ENCODE data around the gene WNT10A.
A peak's percentile ranks its signal among the peaks of the same experiment; 100 is the strongest.

WNT10A gene

GRCh38 chr2:218893349-218894150 is 12.9 kb downstream of the WNT10A start:
- H3K9me3 Mint-ChIP-seq = no peaks in the 10 kb centered on the region
- H3K4me3 Mint-ChIP-seq = peak overlapping the region; percentile 78 to 82
- H3K27ac Mint-ChIP-seq = peak overlapping the region; percentile 50 to 65
- H3K4me1 Mint-ChIP-seq = peaks cover 71% of the 10 kb centered on the region
- peaks cover 14% of the 10 kb centered on the region for H3K27me3 Mint-ChIP-seq
- ATAC-seq = no peak
- DNase-seq = no peak

DNA sequence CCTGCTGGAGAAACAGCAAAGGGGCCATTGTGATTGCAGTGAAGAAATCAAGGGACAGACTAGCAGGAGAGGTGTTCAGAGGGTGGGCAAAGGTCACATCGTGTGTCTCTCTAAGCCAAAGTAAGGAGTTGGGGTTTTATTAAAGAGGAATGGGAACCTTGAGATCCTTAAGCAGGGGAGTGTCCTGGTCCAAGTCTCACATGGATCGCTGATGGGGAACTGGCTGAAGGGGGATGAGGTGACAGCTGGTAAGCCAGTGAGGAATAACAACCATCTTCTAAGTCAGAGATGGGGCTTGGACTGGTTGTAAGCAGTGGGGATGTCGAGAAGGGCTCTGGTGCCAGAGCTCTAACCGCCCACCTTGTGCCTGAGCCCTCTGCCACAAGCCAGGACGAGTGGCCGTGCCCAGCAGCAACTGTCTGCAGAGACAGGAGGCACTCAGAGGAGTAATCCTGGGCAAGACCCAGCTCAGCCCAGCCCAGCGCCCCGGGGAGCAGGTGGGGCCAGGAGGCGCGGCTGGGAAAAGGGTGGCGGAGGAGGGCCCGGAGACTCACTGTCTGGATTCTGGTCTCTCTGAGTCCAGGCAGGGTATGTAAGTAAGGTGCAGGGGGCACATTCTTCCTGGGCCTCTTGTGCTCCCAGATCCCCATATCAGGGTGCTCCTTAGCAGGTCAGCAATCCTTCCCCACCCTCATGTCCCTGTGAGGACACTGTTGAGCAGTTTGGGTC is 13.7 kb downstream of the WNT10A start:
- H3K27me3 Mint-ChIP-seq = peaks cover 21% of the 10 kb centered on the region
- peaks cover 74% of the 10 kb centered on the region for H3K4me1 Mint-ChIP-seq
- DNase-seq = no peak
- H3K27ac Mint-ChIP-seq = peak overlapping the region in 1 of 2 donors; percentile 86
- no peaks in the 10 kb centered on the region for H3K9me3 Mint-ChIP-seq
- no peak for ATAC-seq
- H3K4me3 Mint-ChIP-seq = peak overlapping the region; percentile 78 to 82

DNA sequence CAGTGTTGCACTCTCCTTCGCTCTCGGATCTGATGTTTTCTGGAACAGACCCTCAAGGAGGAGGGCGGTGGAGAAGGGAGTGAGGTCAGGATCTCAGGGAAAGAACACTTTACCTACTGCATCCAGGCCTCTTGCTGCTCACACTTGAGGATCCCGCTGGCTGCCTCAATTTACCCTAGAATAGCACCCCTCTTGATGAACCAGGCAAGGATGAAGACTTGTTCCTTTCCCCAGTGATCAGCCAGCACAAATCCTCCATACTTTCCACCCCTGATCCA is 14.2 kb downstream of the WNT10A start:
- no peaks in the 10 kb centered on the region for H3K9me3 Mint-ChIP-seq
- peaks cover 21% of the 10 kb centered on the region for H3K27me3 Mint-ChIP-seq
- DNase-seq (no peak), ATAC-seq (no peak)
- H3K4me3 Mint-ChIP-seq = peak overlapping the region; percentile 68 to 70
- peak overlapping the region in 1 of 2 donors; percentile 86 for H3K27ac Mint-ChIP-seq
- H3K4me1 Mint-ChIP-seq = peaks cover 74% of the 10 kb centered on the region

DNA sequence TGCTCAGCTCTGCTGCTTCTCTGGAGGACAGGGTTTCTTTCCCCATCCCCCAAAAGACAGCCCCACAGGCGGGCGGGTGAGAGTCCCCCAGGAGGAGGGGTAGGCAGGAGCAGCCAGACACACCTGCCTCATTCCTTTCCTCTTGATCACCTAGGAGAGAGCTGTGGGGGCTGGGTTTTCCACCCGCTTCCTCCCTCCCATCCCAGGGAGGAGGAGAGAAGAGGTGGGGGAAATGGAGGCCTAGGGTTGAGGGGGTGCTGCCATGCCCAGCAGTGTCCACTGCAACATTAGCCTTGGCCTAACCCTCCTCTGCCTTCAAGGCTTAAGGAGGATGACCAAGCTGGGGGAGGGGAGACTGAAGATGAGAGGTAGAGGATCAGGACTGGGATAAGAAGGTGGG is 14.7 kb downstream of the WNT10A start:
- peak overlapping the region in 1 of 2 donors; percentile 89 for H3K27ac Mint-ChIP-seq
- peak overlapping the region; percentile 68 to 70 for H3K4me3 Mint-ChIP-seq
- DNase-seq (no peak), ATAC-seq (no peak)
- H3K4me1 Mint-ChIP-seq = peaks cover 74% of the 10 kb centered on the region
- peaks cover 24% of the 10 kb centered on the region for H3K27me3 Mint-ChIP-seq
- H3K9me3 Mint-ChIP-seq = no peaks in the 10 kb centered on the region

DNA sequence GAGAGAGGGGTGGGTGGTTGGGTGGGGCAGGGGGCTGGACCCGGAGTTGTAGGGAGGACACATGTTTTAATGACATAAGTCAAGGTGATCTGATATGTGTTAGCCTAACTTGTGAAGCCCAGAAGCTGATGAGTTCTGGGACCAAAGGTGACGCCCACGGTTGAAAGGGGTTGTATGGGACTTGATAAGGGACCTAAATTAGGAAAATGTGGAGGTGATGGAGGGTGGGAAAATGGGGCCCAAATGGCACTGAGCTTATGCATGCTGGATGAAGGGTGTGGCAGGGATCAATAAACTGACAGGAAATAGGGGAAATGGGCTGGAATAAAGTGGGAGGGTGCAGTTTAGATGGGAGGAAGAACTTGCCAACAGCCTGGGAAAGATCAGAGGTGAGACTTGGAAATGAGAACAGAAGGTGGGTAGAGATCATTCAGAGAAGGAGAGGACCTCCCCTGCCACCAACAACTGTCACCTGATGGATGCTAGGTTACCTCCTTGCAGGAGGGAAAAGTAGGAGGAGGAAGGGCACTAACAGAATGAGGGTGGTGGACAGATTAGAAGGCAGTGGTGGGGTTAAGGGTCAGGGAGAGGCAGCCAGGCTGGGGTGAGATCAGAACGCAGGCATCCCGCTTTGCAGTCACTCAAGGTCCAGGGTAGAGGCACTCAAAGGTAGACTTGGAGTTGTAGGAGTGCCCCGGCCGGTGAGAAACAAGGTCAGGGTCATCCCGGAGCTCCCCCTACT is 15.3 kb downstream of the WNT10A start:
- H3K27me3 Mint-ChIP-seq = peaks cover 30% of the 10 kb centered on the region
- H3K4me3 Mint-ChIP-seq = peak overlapping the region; percentile 68 to 70
- peak overlapping the region; percentile 89 for H3K27ac Mint-ChIP-seq
- peak; percentile 44 for ATAC-seq
- DNase-seq = no peak
- H3K4me1 Mint-ChIP-seq = peaks cover 74% of the 10 kb centered on the region
- H3K9me3 Mint-ChIP-seq = no peaks in the 10 kb centered on the region

DNA sequence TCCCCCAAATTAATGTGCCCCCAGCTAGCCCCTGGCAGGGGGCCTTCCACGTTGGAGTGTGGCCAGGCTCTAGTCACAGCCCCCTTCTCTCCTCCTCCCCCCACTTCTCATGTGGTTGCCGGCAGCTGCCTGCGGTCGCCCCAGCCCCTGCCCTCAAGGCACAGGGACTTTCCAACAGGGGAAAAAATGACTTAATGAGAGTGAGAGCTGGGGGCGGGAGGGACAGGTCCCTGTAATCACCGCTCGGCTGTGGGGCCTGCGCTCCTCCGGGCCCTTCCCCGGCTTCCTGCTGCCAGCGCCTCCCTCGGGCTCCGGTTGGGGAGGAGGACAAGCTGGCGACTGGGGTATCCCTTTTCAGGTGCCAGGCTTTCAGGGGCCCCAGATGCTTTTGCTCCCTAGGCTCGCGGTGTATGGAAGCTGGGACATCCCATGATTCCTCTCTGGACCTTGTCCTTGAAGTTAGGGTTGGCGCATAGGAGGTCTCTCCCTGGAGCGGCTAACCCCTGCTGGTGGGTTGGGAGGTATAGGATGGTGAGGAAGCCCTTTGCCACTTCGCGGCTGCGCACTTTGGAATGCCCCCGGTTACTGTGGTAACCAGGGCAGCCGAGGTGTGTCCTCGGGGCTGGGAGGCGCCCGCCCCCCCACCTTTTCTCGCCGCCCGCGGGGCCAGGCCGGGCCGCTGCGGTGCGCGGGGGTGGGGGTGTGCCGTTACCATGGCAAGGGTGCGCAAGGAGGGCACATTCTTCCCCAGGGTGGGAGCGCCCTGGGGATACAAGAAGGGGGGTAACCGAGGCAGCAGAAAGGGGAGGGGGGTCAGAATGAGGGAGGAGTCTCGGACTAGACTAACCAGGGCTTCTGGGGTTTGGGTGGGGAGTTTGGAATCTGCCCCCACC is 16.1 kb downstream of the WNT10A start:
- DNase-seq = peak; percentile 92 to 95
- peak overlapping the region; percentile 89 for H3K27ac Mint-ChIP-seq
- no peaks in the 10 kb centered on the region for H3K9me3 Mint-ChIP-seq
- H3K4me1 Mint-ChIP-seq = peaks cover 66% of the 10 kb centered on the region
- peak; percentile 80 for ATAC-seq
- peaks cover 32% of the 10 kb centered on the region for H3K27me3 Mint-ChIP-seq
- peak overlapping the region; percentile 68 to 70 for H3K4me3 Mint-ChIP-seq

GRCh38 chr2:218897394-218898108 is 16.9 kb downstream of the WNT10A start:
- Mint-ChIP-seq H3K27me3 (peaks cover 39% of the 10 kb centered on the region), H3K4me1 (peaks cover 58% of the 10 kb centered on the region), H3K27ac (peak overlapping the region in 1 of 2 donors; percentile 45), H3K9me3 (no peaks in the 10 kb centered on the region), H3K4me3 (peak overlapping the region; percentile 68 to 70)
- DNase-seq (peak; percentile 60 to 70), ATAC-seq (peak; percentile 19)

DNA sequence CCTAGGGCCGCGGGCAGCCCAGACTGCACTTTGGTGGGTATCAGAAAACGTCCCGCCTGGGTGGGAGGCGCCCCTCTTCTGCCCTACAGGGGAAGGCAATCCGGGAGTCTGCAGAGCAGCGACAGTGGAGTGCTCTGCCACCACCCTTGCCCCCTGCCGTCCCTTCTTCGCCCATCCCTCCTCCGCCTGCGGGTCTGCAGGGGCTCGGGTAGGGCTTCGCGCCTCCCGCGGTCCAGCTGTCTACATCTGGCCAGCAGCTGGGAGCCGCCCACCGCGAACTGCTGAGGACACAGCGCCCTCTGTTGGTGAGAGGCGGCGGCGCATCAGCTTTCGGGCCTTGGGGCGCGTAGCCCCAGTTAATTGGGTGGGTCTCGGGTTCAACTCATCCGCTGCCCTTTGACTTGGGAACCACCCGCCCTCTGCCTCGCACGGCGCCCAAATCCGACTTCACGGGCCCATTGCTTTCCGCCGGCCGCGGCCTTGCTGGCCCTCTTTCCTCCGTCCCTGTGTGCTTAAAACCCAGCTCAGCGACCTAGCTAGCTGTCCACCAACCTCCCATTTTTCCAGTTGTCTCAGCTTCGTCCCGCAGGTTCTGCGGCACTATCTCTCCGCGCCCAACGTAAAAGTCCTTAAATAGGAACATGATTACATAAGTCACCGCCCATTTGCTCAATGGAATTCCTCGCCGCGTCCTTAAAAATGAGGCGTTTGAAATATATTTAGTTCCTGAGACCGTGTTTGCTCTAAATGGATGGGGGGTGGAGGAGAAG is 17.6 kb downstream of the WNT10A start:
- Mint-ChIP-seq H3K4me3 (peak overlapping the region; percentile 54 to 70), H3K27me3 (peaks cover 42% of the 10 kb centered on the region), H3K4me1 (peaks cover 53% of the 10 kb centered on the region), H3K27ac (peak overlapping the region; percentile 45 to 63), H3K9me3 (no peaks in the 10 kb centered on the region)
- ATAC-seq (peak; percentile 28), DNase-seq (peak; percentile 85 to 91)

GRCh38 chr2:218899147-218899546 is 18.5 kb downstream of the WNT10A start:
- Mint-ChIP-seq H3K27ac (no peak overlapping the region), H3K27me3 (peaks cover 47% of the 10 kb centered on the region), H3K9me3 (no peaks in the 10 kb centered on the region), H3K4me1 (peaks cover 45% of the 10 kb centered on the region), H3K4me3 (no peak overlapping the region)
- DNase-seq (no peak), ATAC-seq (no peak)

GRCh38 chr2:218902427-218902826 is 21.8 kb downstream of the WNT10A start:
- Mint-ChIP-seq H3K4me3 (no peak overlapping the region), H3K4me1 (peaks cover 14% of the 10 kb centered on the region), H3K27me3 (peaks cover 62% of the 10 kb centered on the region), H3K27ac (no peak overlapping the region), H3K9me3 (no peaks in the 10 kb centered on the region)
- DNase-seq (no peak), ATAC-seq (no peak)

DNA sequence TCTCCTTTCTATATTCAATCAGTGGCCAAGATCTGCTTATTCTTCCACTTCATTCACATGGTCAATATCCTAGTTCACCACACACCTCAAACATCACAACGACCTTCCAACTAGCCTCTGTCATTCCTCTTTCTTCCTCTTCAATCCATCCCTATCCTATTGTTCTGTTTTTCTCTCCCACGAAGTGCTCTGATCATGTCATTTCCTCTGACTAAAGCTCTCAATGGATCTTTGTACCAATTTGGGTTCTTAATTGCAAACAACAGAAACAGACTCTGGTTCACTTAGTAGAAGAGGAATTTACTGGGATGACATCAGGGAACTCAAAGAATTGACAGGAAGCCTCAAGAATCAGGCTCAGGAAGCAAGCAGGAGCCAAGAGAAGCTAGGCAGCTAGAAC is 23.5 kb downstream of the WNT10A start:
- DNase-seq = no peak
- no peak for ATAC-seq
- H3K27ac Mint-ChIP-seq = no peak overlapping the region
- H3K9me3 Mint-ChIP-seq = no peaks in the 10 kb centered on the region
- H3K4me3 Mint-ChIP-seq = no peak overlapping the region
- H3K27me3 Mint-ChIP-seq = peaks cover 48% of the 10 kb centered on the region
- H3K4me1 Mint-ChIP-seq = peaks cover 7% of the 10 kb centered on the region

- peak; percentile 99 for ATAC-seq
- Mint-ChIP-seq H3K4me1 (peaks cover 20% of the 10 kb centered on the region), H3K9me3 (no peaks in the 10 kb centered on the region), H3K27me3 (peaks cover 25% of the 10 kb centered on the region), H3K4me3 (peak overlapping the region; percentile 84 to 85), H3K27ac (peak overlapping the region; percentile 85 to 95)
- DNase-seq = peak; percentile 94 to 95
Measured at GRCh38 chr2:218908721-218909619, 28.3 kb downstream of the WNT10A start.

- H3K4me3 Mint-ChIP-seq = peak overlapping the region in 1 of 2 donors; percentile 13
- peaks cover 20% of the 10 kb centered on the region for H3K4me1 Mint-ChIP-seq
- no peak overlapping the region for H3K27ac Mint-ChIP-seq
- H3K27me3 Mint-ChIP-seq = peaks cover 34% of the 10 kb centered on the region
- no peak for DNase-seq
- ATAC-seq = no peak
- H3K9me3 Mint-ChIP-seq = no peaks in the 10 kb centered on the region
Measured at GRCh38 chr2:218910741-218911140, 30.1 kb downstream of the WNT10A start.
